ENCODE results near the gene HOXB5.

Gene HOXB5

DNA sequence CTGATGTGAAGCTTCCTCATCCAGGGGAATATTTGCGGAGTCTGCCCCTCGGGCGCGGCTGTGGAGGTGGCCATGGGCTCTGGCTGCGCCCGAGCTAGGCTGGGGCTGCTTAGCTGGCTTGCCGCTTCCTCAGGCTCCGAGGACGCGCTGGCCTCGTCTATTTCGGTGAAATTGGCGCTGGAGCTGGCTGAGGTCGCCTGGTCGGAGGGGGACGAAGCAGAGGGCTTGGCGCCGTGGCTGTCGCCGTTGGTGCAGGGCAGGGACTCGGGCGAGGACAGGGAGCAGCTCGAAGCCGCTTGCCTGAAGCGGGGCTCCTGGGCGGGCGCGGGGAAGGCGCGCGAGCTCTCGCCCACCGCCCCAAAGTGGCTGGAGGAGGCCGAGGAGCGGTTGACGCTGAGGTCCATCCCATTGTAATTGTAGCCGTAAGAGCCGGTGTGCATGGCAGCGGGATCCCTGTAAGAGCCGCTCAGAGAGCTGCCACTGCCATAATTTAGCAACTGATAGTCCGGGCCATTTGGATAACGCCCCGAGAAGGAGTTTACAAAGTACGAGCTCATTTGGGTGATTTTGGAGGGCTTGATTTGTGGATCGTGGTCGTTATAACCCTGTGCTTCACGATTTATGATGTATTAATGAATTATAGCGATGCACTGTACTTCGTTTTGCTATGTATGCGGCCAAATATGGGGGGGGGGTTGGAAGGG, at the start of gene HOXB5:
Gene HOXB5, minus strand, starts transcription at position 654 of the 704 bp plus-strand sequence. Its CDS starts 97 bp downstream, at position 557.
- Histone ChIP-seq H2AFZ (ENCODE audit: low read length, unreplicated experiment) (no peak within 1 kb of the TSS), H3K27me3 (ENCODE audit: insufficient read depth, low read length) (peaks cover 99% of the 10 kb centered on the region), H3K27ac (ENCODE audit: low read depth, low read length) (no peak within 1 kb of the TSS), H3K4me1 (ENCODE audit: control insufficient read depth, insufficient read depth, low read length, unreplicated experiment) (no peaks in the 10 kb centered on the region), H3K4me3 (ENCODE audit: low read depth, low read length) (peak within 1 kb of the TSS; percentile 40), H3K36me3 (ENCODE audit: insufficient read depth, low read length) (no peaks in the 10 kb centered on the region), H3K79me2 (ENCODE audit: control insufficient read depth, insufficient read depth, low read length, unreplicated experiment) (no peaks in the 10 kb centered on the region)

DNA sequence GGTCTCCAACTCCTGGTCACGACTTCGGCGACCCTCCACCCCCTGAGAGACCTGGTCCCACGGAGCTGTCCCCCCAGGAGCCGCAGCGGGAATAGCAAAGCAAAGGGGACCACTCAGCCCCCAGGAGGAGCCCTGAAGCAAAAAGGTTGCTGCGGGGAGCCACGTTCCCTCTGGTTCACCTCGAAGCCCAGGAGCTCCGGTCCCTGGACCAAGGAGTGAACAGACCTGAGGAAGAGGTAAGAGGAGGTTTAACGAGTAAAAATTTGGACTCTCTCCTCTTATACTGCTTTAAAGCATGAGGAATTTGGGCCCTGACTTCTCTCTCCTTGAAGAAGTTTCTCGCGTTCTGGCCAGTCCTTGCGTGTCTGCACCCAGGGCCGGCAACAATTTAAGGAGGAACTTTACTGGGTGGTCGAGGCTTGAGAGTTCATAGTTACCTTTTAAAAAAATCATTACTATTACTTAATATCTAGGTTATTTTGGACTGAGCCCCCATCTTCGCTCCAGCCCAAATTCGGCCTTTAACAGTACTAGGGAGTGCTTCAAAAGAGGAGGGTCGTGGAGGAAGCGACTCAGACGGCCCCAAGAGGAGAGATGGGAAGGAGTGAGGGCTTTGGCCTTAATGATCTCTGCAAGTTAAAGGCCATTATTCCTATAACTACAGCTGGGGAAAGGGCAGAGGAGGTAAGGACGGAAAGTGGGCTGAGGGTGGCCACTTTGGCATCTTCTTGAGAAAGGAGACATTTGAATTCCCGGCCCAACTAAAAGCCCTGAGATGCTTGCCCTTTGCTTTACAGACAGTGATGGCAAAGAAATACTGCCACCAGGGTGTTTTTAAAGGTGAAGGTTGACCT, 49.5 kb upstream of the HOXB5 start:
- H2AFZ ChIP-seq (ENCODE audit: low read length, unreplicated experiment): no peak overlapping the region
- H3K36me3 ChIP-seq (ENCODE audit: insufficient read depth, low read length): no peaks in the 10 kb centered on the region
- peaks cover 99% of the 10 kb centered on the region for H3K27me3 ChIP-seq (ENCODE audit: insufficient read depth, low read length)
- H3K4me1 ChIP-seq (ENCODE audit: control insufficient read depth, insufficient read depth, low read length, unreplicated experiment): no peaks in the 10 kb centered on the region
- H3K4me3 ChIP-seq (ENCODE audit: low read depth, low read length): no peak overlapping the region
- H3K79me2 ChIP-seq (ENCODE audit: control insufficient read depth, insufficient read depth, low read length, unreplicated experiment): no peaks in the 10 kb centered on the region
- no peak overlapping the region for H3K27ac ChIP-seq (ENCODE audit: low read depth, low read length)

DNA sequence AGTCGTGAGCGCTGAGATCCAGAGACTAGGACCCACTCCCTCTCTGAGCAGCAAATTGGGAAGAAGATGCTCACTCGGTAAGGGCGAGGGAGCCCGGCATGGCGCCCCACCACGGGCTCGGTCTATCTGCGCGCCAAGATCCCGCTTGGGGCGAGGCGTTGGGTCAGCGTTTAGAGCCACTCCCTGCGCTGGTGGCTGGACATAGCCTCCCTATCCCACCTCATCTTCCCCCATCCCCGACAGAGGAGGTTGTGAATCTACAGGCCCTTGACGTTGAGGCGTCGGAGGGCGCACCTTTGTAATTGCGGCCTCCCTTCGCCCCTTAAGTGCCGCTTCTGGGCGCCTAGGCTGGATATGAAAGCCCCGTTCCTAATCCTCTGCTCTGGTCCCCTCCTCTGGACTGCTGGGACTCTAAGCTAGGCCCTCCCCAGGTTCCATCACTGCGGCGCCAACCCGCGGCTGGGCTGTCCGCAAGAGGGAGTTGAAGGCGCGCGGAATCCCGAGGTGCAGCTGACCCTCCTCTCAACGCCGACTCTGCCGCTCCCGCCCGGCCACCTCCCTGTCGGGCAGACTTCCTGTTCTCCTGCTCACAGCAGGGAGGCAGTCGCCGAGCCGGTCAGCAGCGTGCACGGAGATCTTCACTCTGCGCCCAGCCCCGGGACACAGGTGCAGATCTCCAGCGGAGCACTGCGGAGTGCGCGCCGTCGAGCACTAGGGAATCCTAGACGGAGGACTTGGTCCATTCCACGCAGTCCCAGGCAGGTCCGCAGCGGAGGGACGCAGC, 48.7 kb upstream of the HOXB5 start:
- Histone ChIP-seq H3K27ac (ENCODE audit: low read depth, low read length) (no peak overlapping the region), H2AFZ (ENCODE audit: low read length, unreplicated experiment) (no peak overlapping the region), H3K27me3 (ENCODE audit: insufficient read depth, low read length) (peaks cover 99% of the 10 kb centered on the region), H3K36me3 (ENCODE audit: insufficient read depth, low read length) (no peaks in the 10 kb centered on the region), H3K4me3 (ENCODE audit: low read depth, low read length) (no peak overlapping the region), H3K79me2 (ENCODE audit: control insufficient read depth, insufficient read depth, low read length, unreplicated experiment) (no peaks in the 10 kb centered on the region), H3K4me1 (ENCODE audit: control insufficient read depth, insufficient read depth, low read length, unreplicated experiment) (no peaks in the 10 kb centered on the region)

DNA sequence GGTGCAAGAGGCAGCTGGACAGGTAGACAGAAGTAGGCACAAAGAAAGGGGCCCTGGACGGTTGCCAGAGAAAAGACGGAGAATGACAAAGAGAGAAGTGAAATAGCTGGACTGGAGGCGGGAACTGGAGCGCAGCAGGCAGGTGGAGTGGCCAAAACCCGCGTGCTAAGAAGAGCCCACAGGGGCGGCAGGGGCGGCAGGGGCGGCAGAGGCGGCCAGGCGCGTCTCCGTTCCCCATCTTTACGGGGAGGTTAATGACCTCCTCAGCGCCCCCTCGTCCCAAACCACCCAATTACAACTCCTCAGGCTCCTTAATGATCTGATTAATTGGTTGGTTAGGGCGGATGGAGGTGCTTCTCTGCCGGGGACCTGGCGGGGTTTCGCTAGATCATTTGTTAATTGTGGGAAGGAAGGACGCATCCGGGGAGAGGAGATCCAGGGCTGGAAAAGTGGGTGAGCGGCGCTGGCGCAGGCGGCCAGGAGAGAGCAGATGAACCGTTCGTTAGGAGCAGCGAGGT, 48.0 kb upstream of the HOXB5 start:
- Histone ChIP-seq H2AFZ (ENCODE audit: low read length, unreplicated experiment) (no peak overlapping the region), H3K4me3 (ENCODE audit: low read depth, low read length) (no peak overlapping the region), H3K36me3 (ENCODE audit: insufficient read depth, low read length) (no peaks in the 10 kb centered on the region), H3K27ac (ENCODE audit: low read depth, low read length) (no peak overlapping the region), H3K79me2 (ENCODE audit: control insufficient read depth, insufficient read depth, low read length, unreplicated experiment) (no peaks in the 10 kb centered on the region), H3K27me3 (ENCODE audit: insufficient read depth, low read length) (peaks cover 100% of the 10 kb centered on the region), H3K4me1 (ENCODE audit: control insufficient read depth, insufficient read depth, low read length, unreplicated experiment) (no peaks in the 10 kb centered on the region)

DNA sequence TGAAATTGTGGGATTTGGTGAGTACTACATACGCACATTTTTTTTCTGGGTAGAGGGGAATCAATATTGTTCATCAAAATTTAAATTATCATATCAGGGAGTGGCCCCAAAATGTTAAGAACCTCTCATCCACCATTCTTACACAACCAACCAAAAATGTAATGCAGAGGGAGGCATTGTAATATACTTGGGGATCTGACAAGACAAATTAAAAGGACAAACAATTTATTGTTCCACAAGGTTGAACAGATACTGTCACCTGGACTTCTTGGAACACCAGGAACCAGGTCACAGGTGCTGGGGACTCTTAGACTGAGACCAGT, 47.2 kb upstream of the HOXB5 start:
- H3K36me3 ChIP-seq (ENCODE audit: insufficient read depth, low read length): no peaks in the 10 kb centered on the region
- H3K27me3 ChIP-seq (ENCODE audit: insufficient read depth, low read length): peaks cover 100% of the 10 kb centered on the region
- H2AFZ ChIP-seq (ENCODE audit: low read length, unreplicated experiment): no peak overlapping the region
- H3K4me1 ChIP-seq (ENCODE audit: control insufficient read depth, insufficient read depth, low read length, unreplicated experiment): no peaks in the 10 kb centered on the region
- H3K27ac ChIP-seq (ENCODE audit: low read depth, low read length): no peak overlapping the region
- no peak overlapping the region for H3K4me3 ChIP-seq (ENCODE audit: low read depth, low read length)
- H3K79me2 ChIP-seq (ENCODE audit: control insufficient read depth, insufficient read depth, low read length, unreplicated experiment): no peaks in the 10 kb centered on the region

DNA sequence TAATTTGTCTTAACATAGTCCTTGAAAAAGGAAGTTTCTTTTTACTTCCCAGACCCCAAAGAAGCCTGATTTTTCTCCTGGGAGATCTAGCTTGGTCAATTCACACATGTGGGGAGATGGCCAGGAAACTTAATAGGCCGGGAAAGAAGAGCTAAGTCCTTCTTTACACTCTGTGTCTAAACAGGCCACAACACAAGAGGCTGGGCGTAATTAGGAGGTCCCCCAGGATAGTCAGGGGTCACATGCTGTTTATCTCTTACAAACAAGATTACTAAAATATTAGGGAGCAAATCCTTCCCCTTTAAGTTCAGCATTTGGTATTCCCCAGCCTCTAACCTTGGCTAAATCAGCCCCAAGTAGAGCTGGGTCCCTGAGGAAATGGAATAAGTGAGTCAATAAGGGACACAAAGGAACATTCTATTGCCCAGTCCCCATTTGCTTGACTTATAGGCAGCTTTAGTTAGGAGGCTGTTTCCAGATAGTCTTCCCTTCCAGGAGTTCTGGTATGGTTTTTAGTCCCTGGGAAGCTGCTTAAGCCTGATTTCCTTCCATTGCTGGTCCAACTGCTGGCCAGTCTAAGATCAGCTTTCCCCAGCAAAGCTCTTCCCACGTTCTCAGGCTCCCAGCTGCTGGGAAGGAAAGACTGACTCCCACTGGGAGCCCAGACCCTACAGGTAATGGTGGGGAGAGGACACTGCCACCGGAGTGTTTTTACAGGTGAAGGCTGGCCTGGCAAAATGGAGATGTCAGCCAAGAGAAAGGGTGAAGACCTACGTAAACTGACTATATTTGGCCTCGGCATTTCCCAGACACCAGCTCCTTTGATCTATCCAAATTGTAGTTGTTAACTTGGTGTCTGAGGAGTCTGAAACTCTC, 46.6 kb upstream of the HOXB5 start:
- Histone ChIP-seq H3K4me3 (ENCODE audit: low read depth, low read length) (no peak overlapping the region), H3K27ac (ENCODE audit: low read depth, low read length) (no peak overlapping the region), H3K79me2 (ENCODE audit: control insufficient read depth, insufficient read depth, low read length, unreplicated experiment) (no peaks in the 10 kb centered on the region), H3K36me3 (ENCODE audit: insufficient read depth, low read length) (no peaks in the 10 kb centered on the region), H3K27me3 (ENCODE audit: insufficient read depth, low read length) (peaks cover 100% of the 10 kb centered on the region), H2AFZ (ENCODE audit: low read length, unreplicated experiment) (no peak overlapping the region), H3K4me1 (ENCODE audit: control insufficient read depth, insufficient read depth, low read length, unreplicated experiment) (no peaks in the 10 kb centered on the region)

DNA sequence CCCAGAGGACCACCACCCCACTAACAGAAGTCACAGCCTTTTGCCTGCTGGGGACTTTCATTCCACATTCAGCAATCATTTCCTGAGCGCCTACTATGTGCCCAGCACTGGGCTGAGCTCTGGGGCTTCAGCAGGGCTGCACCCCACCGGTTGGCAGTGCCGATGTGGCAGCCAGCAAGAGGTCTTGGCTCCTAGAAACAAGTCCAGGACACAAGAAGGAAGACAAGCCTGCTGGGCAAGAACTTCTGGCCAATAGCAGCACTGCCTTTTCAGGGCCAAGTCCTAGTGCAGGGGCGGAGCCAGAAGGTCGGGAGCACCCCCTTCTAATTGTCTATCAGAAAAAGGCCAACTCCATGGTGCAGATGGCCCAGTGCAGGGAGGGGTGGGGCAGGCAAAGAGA, 45.6 kb upstream of the HOXB5 start:
- Histone ChIP-seq H3K79me2 (ENCODE audit: control insufficient read depth, insufficient read depth, low read length, unreplicated experiment) (no peaks in the 10 kb centered on the region), H3K4me3 (ENCODE audit: low read depth, low read length) (no peak overlapping the region), H3K27ac (ENCODE audit: low read depth, low read length) (no peak overlapping the region), H3K36me3 (ENCODE audit: insufficient read depth, low read length) (no peaks in the 10 kb centered on the region), H3K27me3 (ENCODE audit: insufficient read depth, low read length) (peaks cover 100% of the 10 kb centered on the region), H2AFZ (ENCODE audit: low read length, unreplicated experiment) (no peak overlapping the region), H3K4me1 (ENCODE audit: control insufficient read depth, insufficient read depth, low read length, unreplicated experiment) (no peaks in the 10 kb centered on the region)

DNA sequence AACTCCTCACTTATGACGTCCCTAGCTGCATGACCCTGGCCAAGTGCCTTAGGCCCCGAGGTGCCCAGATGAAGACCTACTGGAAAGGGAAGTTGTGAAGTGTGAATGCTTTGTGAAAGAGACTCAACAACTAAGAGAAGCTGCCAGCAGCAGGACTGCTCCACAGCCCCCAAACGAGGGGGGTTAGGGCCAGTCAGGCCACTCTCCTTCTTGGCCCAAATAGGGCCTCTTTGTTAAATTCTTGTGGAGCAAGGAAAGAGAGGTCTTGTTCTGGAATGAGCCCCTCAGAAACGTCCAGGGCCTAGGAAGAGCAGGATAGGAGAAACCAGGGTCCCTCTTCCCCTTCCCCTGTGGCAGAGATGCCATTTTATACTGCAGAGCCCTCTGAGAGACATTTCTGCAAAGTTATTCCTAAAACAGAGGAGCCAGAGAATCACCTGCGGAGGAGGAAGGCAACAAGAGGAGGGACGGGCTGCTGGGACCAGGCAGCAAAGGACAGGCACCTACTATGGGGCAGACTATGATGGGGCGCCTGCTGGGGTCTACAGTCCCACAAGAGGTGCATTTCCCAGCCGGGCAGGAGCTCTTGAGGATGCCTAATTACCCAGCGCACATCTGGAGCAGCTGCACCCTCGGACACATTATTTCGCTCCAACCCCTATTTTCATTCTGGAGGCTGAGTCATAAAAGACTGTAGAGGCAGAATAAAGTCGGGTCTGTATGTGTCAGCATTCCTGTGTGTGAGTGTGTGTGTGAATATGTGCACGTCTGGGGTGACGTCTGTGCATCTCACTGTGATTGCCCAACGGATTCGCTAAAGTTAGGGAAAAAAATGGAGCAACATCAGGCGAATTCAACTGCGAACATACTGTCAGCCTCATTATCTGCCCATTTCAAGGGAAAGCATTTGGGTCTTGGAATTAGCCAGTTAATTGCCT, 44.0 kb upstream of the HOXB5 start:
- Histone ChIP-seq H3K4me3 (ENCODE audit: low read depth, low read length) (no peak overlapping the region), H3K27ac (ENCODE audit: low read depth, low read length) (no peak overlapping the region), H2AFZ (ENCODE audit: low read length, unreplicated experiment) (no peak overlapping the region), H3K4me1 (ENCODE audit: control insufficient read depth, insufficient read depth, low read length, unreplicated experiment) (no peaks in the 10 kb centered on the region), H3K27me3 (ENCODE audit: insufficient read depth, low read length) (peaks cover 100% of the 10 kb centered on the region), H3K79me2 (ENCODE audit: control insufficient read depth, insufficient read depth, low read length, unreplicated experiment) (no peaks in the 10 kb centered on the region), H3K36me3 (ENCODE audit: insufficient read depth, low read length) (no peaks in the 10 kb centered on the region)

DNA sequence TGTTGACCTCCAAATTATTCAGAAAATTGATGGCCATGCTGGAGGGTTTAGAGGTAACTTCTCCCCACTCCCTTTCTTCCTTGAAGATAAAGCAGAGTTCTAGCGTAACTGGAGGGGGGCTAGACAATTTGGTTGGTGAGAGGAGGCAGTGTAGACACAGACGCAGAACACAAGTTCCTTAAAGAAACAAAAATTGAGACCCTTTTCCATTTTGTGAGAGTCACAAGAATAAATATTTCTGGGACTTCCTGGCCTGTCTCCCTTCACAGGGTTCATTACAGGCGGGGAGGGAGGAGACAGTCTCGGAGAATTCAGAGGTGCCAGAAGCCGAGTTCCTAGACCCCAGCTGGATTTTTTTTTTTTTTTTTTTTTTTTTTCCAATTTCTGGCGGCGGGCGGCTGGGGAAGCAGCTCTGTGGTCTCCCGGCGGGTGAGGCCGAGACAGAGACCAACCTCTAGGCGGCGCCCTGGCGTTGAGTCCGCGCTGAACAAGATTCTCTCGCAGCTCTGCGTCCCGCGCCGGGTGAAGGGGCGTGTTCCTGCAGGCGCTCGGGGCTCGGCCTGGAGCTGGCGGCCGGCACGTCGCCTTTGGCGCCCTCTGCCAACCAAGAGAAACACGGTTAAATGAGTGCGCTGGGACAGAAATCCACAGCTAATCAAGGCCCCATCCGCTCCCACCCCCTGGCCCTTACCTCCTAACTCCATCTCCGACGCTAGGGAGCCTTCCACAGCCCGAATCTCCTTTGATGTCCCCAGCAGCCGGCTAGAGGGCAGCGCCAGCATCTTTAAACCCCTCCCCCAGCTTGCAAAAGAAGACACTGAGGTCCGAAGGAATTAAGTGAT, 42.8 kb upstream of the HOXB5 start:
- no peak overlapping the region for H2AFZ ChIP-seq (ENCODE audit: low read length, unreplicated experiment)

More for the DNA sequence above, 42.8 kb upstream of the HOXB5 start:
- no peak overlapping the region for H3K4me3 ChIP-seq (ENCODE audit: low read depth, low read length)
- no peak overlapping the region for H3K27ac ChIP-seq (ENCODE audit: low read depth, low read length)
- H3K79me2 ChIP-seq (ENCODE audit: control insufficient read depth, insufficient read depth, low read length, unreplicated experiment): no peaks in the 10 kb centered on the region
- H3K4me1 ChIP-seq (ENCODE audit: control insufficient read depth, insufficient read depth, low read length, unreplicated experiment): no peaks in the 10 kb centered on the region
- peaks cover 100% of the 10 kb centered on the region for H3K27me3 ChIP-seq (ENCODE audit: insufficient read depth, low read length)
- H3K36me3 ChIP-seq (ENCODE audit: insufficient read depth, low read length): no peaks in the 10 kb centered on the region
